SK-N-SH treated with all-trans-retinoic acid at 6 μM for 48 hours (cell line): ENCODE measurements around the gene A3GALT2.

ENCODE experiments used
- ATAC-seq: fragments of 200-7000 bp; cut with Tn5 transposase; 3 replicates; pipeline ENCODE4 v1.9.1; 2020; ENCODE audit warnings: mild to moderate bottlenecking, moderate library complexity
- ARNTL ChIP-seq: fragments of 450-650 bp; formaldehyde crosslinking; IDR thresholded peaks from 2 replicates; pipeline ENCODE4 v1.5.0; 2020; ENCODE audit warnings: low read depth, mild to moderate bottlenecking, moderate library complexity, borderline replicate concordance
- BACH2 ChIP-seq: fragments of 250-450 bp; sonication (Bioruptor Pico); IDR thresholded peaks from 2 replicates; pipeline ENCODE4 v1.9.0; 2021; ENCODE audit warnings: mild to moderate bottlenecking, borderline replicate concordance
- CSDC2 ChIP-seq: fragments of 250-450 bp; sonication (Bioruptor Pico); IDR thresholded peaks from 2 replicates; pipeline ENCODE4 v1.5.0; 2020; ENCODE audit warnings: mild to moderate bottlenecking, moderate library complexity
- CSRNP3 ChIP-seq: fragments of 250-450 bp; sonication (Bioruptor Pico); IDR thresholded peaks from 2 replicates; pipeline ENCODE4 v1.5.1; 2021; ENCODE audit warnings: mild to moderate bottlenecking, moderate library complexity
- ESRRG ChIP-seq: fragments of 250-450 bp; sonication (Bioruptor Pico); IDR thresholded peaks from 2 replicates; pipeline ENCODE4 v1.6.1; 2021; ENCODE audit warnings: mild to moderate bottlenecking
- GLIS3 ChIP-seq: fragments of 250-450 bp; sonication (Bioruptor Pico); IDR thresholded peaks from 2 replicates; pipeline ENCODE4 v1.5.0; 2020; ENCODE audit warnings: mild to moderate bottlenecking, moderate library complexity
- ISL1 ChIP-seq: fragments of 250-450 bp; sonication (Bioruptor Pico); IDR thresholded peaks from 2 replicates; pipeline ENCODE4 v2.1.2; 2022; ENCODE audit warnings: mild to moderate bottlenecking, moderate library complexity
- PPARA ChIP-seq: fragments of 250-450 bp; sonication (Bioruptor Pico); IDR thresholded peaks from 2 replicates; pipeline ENCODE4 v1.5.0; 2020; ENCODE audit warnings: mild to moderate bottlenecking, borderline replicate concordance
- RARB ChIP-seq: fragments of 250-450 bp; sonication (Bioruptor Pico); IDR thresholded peaks from 2 replicates; pipeline ENCODE4 v1.8.0; 2021; ENCODE audit warnings: mild to moderate bottlenecking, moderate library complexity
- SNAI2 ChIP-seq: fragments of 250-450 bp; sonication (Bioruptor Pico); IDR thresholded peaks from 2 replicates; pipeline ENCODE4 v1.5.0; 2020; ENCODE audit warnings: mild to moderate bottlenecking, moderate library complexity
- TCF4 ChIP-seq: fragments of 250-450 bp; sonication (Bioruptor Pico); IDR thresholded peaks from 2 replicates; pipeline ENCODE4 v1.8.0; 2021; ENCODE audit warnings: mild to moderate bottlenecking, moderate library complexity, borderline replicate concordance
- TOX ChIP-seq: fragments of 250-450 bp; sonication (Bioruptor Pico); IDR thresholded peaks from 2 replicates; pipeline ENCODE4 v1.8.0; 2021; ENCODE audit warnings: mild to moderate bottlenecking, moderate library complexity, borderline replicate concordance
- TSHZ2 ChIP-seq: fragments of 250-450 bp; sonication (Bioruptor Pico); IDR thresholded peaks from 2 replicates; pipeline ENCODE4 v1.5.0; 2020; ENCODE audit warnings: mild to moderate bottlenecking, moderate library complexity
- ZC3H10 ChIP-seq: fragments of 250-450 bp; sonication (Bioruptor Pico); IDR thresholded peaks from 2 replicates; pipeline ENCODE4 v1.5.1; 2021; ENCODE audit warnings: mild to moderate bottlenecking, moderate library complexity
- ZFP3 ChIP-seq: fragments of 250-450 bp; sonication (Bioruptor Pico); IDR thresholded peaks from 2 replicates; pipeline ENCODE4 v1.5.0; 2020; ENCODE audit warnings: mild to moderate bottlenecking, moderate library complexity
- ZFP30 ChIP-seq: fragments of 450-650 bp; formaldehyde crosslinking; IDR thresholded peaks from 2 replicates; pipeline ENCODE4 v1.5.0; 2022; ENCODE audit warnings: mild to moderate bottlenecking, moderate library complexity
- ZNF565 ChIP-seq: fragments of 450-650 bp; formaldehyde crosslinking; conservative IDR thresholded peaks from 2 replicates; pipeline ENCODE4 v1.5.0; 2020; ENCODE audit warnings: low read depth, mild to moderate bottlenecking, moderate library complexity
- ZNF70 ChIP-seq: fragments of 450-650 bp; formaldehyde crosslinking; IDR thresholded peaks from 2 replicates; pipeline ENCODE4 v1.5.0; 2020; ENCODE audit warnings: mild to moderate bottlenecking, moderate library complexity
- ZNF8 ChIP-seq: fragments of 450-650 bp; formaldehyde crosslinking; IDR thresholded peaks from 2 replicates; pipeline ENCODE4 v1.5.0; 2020; ENCODE audit warnings: mild to moderate bottlenecking, moderate library complexity
- TF ChIP-seq, protein P1 (sequence below): fragments of 250-450 bp; sonication (Bioruptor Pico); IDR thresholded peaks from 2 replicates; pipeline ENCODE4 v1.5.1; 2020; ENCODE audit warnings: low read depth, mild to moderate bottlenecking, moderate library complexity
- TF ChIP-seq, protein P2 (sequence below): fragments of 250-450 bp; sonication (Bioruptor Pico); IDR thresholded peaks from 2 replicates; pipeline ENCODE4 v1.8.0; 2020; ENCODE audit warnings: mild to moderate bottlenecking, moderate library complexity, borderline replicate concordance

Gene A3GALT2

DNA sequence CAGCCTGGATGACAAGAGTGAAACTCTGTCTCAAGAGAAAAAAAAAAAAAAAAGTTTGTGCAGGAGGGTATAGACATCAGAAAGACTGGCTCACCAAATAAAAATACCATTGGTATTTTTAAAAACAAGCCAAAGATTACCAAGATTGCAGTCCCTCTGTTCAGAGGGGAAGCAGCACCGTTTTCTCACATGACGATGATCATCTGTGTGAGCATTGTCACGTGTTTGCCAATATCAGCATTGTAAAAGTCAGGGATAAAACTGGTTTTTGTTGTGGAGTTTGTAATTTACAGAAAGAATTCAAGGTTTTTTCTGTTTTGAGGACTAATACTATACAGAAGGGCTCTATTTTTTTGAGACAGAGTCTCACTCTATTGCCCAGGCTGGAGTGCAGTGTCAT, 38.1 kb downstream of the A3GALT2 start:
- no peak for TF ChIP-seq ZFP30 (CRISPR knock-in tag)
- TF ChIP-seq SNAI2, result no peak
- no peak for TF ChIP-seq ISL1 (CRISPR knock-in tag)
- no peak for TF ChIP-seq TOX (CRISPR knock-in tag)
- TF ChIP-seq ZFP3 (CRISPR knock-in tag), result no peak
- TF ChIP-seq, protein P1, sequence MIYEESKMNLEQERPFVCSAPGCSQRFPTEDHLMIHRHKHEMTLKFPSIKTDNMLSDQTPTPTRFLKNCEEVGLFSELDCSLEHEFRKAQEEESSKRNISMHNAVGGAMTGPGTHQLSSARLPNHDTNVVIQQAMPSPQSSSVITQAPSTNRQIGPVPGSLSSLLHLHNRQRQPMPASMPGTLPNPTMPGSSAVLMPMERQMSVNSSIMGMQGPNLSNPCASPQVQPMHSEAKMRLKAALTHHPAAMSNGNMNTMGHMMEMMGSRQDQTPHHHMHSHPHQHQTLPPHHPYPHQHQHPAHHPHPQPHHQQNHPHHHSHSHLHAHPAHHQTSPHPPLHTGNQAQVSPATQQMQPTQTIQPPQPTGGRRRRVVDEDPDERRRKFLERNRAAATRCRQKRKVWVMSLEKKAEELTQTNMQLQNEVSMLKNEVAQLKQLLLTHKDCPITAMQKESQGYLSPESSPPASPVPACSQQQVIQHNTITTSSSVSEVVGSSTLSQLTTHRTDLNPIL (CRISPR knock-in tag), result no peak
- no peak for TF ChIP-seq ZNF70 (CRISPR knock-in tag)
- TF ChIP-seq, protein P2, sequence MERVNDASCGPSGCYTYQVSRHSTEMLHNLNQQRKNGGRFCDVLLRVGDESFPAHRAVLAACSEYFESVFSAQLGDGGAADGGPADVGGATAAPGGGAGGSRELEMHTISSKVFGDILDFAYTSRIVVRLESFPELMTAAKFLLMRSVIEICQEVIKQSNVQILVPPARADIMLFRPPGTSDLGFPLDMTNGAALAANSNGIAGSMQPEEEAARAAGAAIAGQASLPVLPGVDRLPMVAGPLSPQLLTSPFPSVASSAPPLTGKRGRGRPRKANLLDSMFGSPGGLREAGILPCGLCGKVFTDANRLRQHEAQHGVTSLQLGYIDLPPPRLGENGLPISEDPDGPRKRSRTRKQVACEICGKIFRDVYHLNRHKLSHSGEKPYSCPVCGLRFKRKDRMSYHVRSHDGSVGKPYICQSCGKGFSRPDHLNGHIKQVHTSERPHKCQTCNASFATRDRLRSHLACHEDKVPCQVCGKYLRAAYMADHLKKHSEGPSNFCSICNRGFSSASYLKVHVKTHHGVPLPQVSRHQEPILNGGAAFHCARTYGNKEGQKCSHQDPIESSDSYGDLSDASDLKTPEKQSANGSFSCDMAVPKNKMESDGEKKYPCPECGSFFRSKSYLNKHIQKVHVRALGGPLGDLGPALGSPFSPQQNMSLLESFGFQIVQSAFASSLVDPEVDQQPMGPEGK (CRISPR knock-in tag), result no peak
- TF ChIP-seq ARNTL (CRISPR knock-in tag), result no peak
- TF ChIP-seq ZC3H10 (CRISPR knock-in tag), result no peak
- TF ChIP-seq TSHZ2 (CRISPR knock-in tag), result no peak
- no peak for TF ChIP-seq ZNF8 (CRISPR knock-in tag)
- TF ChIP-seq CSDC2, result no peak
- TF ChIP-seq ZNF565 (CRISPR knock-in tag), result no peak
- TF ChIP-seq GLIS3, result no peak
- no peak for TF ChIP-seq CSRNP3 (CRISPR knock-in tag)
- TF ChIP-seq TCF4 (CRISPR knock-in tag), result no peak
- ATAC-seq, result no peak

GRCh38 chr1:33281554-33282303, 39.2 kb downstream of the A3GALT2 start:
- TF ChIP-seq ZNF8 (CRISPR knock-in tag), result no peak
- TF ChIP-seq, protein P2 (CRISPR knock-in tag), result no peak
- no peak for TF ChIP-seq PPARA (CRISPR knock-in tag)
- TF ChIP-seq ZFP3 (CRISPR knock-in tag), result no peak
- TF ChIP-seq ISL1 (CRISPR knock-in tag), result no peak
- TF ChIP-seq RARB (CRISPR knock-in tag), result no peak
- TF ChIP-seq, protein P1 (CRISPR knock-in tag), result no peak
- TF ChIP-seq TCF4 (CRISPR knock-in tag), result no peak
- no peak for TF ChIP-seq ESRRG (CRISPR knock-in tag)
- no peak for TF ChIP-seq ZNF70 (CRISPR knock-in tag)
- no peak for TF ChIP-seq TSHZ2 (CRISPR knock-in tag)
- no peak for TF ChIP-seq BACH2
- no peak for TF ChIP-seq ZC3H10 (CRISPR knock-in tag)
- TF ChIP-seq ZFP30 (CRISPR knock-in tag), result no peak
- ATAC-seq, result no peak
